B cell (primary cell): ENCODE measurements around the gene DTWD2. TPM values are rescaled to one million over a fixed set of nuclear protein-coding genes. Genes with fewer than 3 reads are reported as not detected.

Experiments used
- ATAC-seq: fragments of 200-7000 bp; cut with Tn5 transposase; one replicate; pipeline ENCODE4 v1.10.0; 2021; ENCODE audit warnings: low read depth, mild to moderate bottlenecking, moderate number of reproducible peaks, moderate library complexity
- CTCF ChIA-PET: fragments of 350-600 bp; sonication (Branson Sonifier 250); formaldehyde crosslinking; loops from one replicate; lab custom pipeline; 2021; ENCODE audit warnings: antibody characterized with exemption, inconsistent platforms; lab: Charles Lee
- POLR2A ChIA-PET: fragments of 350-600 bp; sonication (Branson Sonifier 250); formaldehyde crosslinking; loops from one replicate; lab custom pipeline; 2021; ENCODE audit warnings: antibody characterized with exemption; lab: Charles Lee
- DNase-seq: peaks from one replicate; pipeline ENCODE4 v3.0.0; 2013
- H2AFZ ChIP-seq: 2 replicates; pipeline ENCODE4 v1.6.1; 2012; ENCODE audit warnings: mild to moderate bottlenecking, low read depth, low read length; ENCODE audit not compliant: insufficient read depth, poor library complexity, severe bottlenecking
- H3K27ac ChIP-seq, 2 donors: 1 replicate in 1 of 2; 2 replicates in 1 of 2; pipeline ENCODE4 v1.5.1; 2012 to 2013; ENCODE audit warnings: low read length in 2 of 2, mild to moderate bottlenecking in 2 of 2, moderate library complexity in 1 of 2
- H3K27me3 ChIP-seq, 4 experiments: fragments of 200-600 bp in 1 of 4; sonication (generic) in 1 of 4; replicated peaks in 1 of 4; 1 replicate in 2 of 4; 2 replicates in 2 of 4; pipeline versions ENCODE4 v1.6.1 to v1.7.0; 2013 to 2016; ENCODE audit warnings: low read length in 3 of 4, mild to moderate bottlenecking in 2 of 4, mixed read lengths in 1 of 4, moderate library complexity in 1 of 4; ENCODE audit not compliant: insufficient read depth in 4 of 4, control insufficient read depth in 3 of 4; ENCODE audit errors: control extremely low read depth in 1 of 4
- H3K36me3 ChIP-seq, 2 experiments: replicated peaks in 1 of 2; 1 replicate in 1 of 2; 2 replicates in 1 of 2; pipeline versions ENCODE4 v1.6.1 to v1.7.1; 2013; ENCODE audit warnings: low read length in 1 of 2; ENCODE audit not compliant: insufficient read depth in 2 of 2, control insufficient read depth in 1 of 2; ENCODE audit errors: control extremely low read depth in 1 of 2, extremely low read depth in 1 of 2
- H3K4me1 ChIP-seq, 2 donors: fragments of 200-600 bp in 1 of 2; sonication (generic) in 1 of 2; 1 replicate in 1 of 2; 2 replicates in 1 of 2; pipeline versions ENCODE4 v1.5.1 to v1.6.1; 2013 to 2017; ENCODE audit warnings: low read length in 2 of 2; ENCODE audit not compliant: control insufficient read depth in 2 of 2, insufficient read depth in 2 of 2
- H3K4me2 ChIP-seq: replicated peaks from 2 replicates; pipeline ENCODE3; 2012; ENCODE audit warnings: mild to moderate bottlenecking, low read depth, low read length; ENCODE audit not compliant: poor library complexity, severe bottlenecking
- H3K4me3 ChIP-seq, 5 experiments: fragments of 200-600 bp in 1 of 5; sonication (generic) in 1 of 5; 1 replicate in 3 of 5; 2 replicates in 2 of 5; pipeline versions ENCODE4 v1.5.1 to v1.7.0; 2011 to 2016; ENCODE audit warnings: low read length in 4 of 5, mild to moderate bottlenecking in 4 of 5, low read depth in 2 of 5, control low read depth in 1 of 5, moderate library complexity in 1 of 5; ENCODE audit not compliant: insufficient read depth in 1 of 5; ENCODE audit errors: control extremely low read depth in 1 of 5, extremely low read depth in 1 of 5
- H3K79me2 ChIP-seq: fragments of 200-600 bp; sonication (generic); one replicate; pipeline ENCODE4 v1.6.0; 2016; ENCODE audit warnings: low read length; ENCODE audit not compliant: control insufficient read depth, insufficient read depth
- H3K9ac ChIP-seq: fragments of 200-600 bp; sonication (generic); 2 replicates; pipeline ENCODE4 v1.6.1; 2017; ENCODE audit warnings: mild to moderate bottlenecking, low read length, moderate library complexity
- H3K9me3 ChIP-seq, 3 donors: one replicate each; pipeline versions ENCODE4 v1.6.1 to v1.7.1; 2013; ENCODE audit warnings: low read length in 2 of 3; ENCODE audit not compliant: control insufficient read depth in 2 of 3, insufficient read depth in 1 of 3; ENCODE audit errors: control extremely low read depth in 1 of 3
- H4K20me1 ChIP-seq: 2 replicates; pipeline ENCODE4 v1.6.0; 2012; ENCODE audit warnings: mild to moderate bottlenecking, low read length; ENCODE audit not compliant: insufficient read depth, control insufficient read depth, poor library complexity, severe bottlenecking
- H3K27ac Mint-ChIP-seq: one replicate; pipeline ENCODE4 v1.8.0; 2021; ENCODE audit warnings: mixed read lengths
- H3K27me3 Mint-ChIP-seq: one replicate; pipeline ENCODE4 v1.8.0; 2021; ENCODE audit warnings: mixed read lengths
- H3K4me1 Mint-ChIP-seq: one replicate; pipeline ENCODE4 v1.8.0; 2021; ENCODE audit warnings: mixed read lengths
- H3K4me3 Mint-ChIP-seq: one replicate; pipeline ENCODE4 v1.8.0; 2021; ENCODE audit warnings: mixed read lengths
- H3K9me3 Mint-ChIP-seq: one replicate; pipeline ENCODE4 v1.8.0; 2022; ENCODE audit warnings: mixed read lengths; ENCODE audit not compliant: insufficient read depth
- EZH2 ChIP-seq: IDR thresholded peaks from 2 replicates; pipeline ENCODE4 v1.6.1; 2012; ENCODE audit warnings: borderline replicate concordance, low read depth, mild to moderate bottlenecking, moderate library complexity, low read length; ENCODE audit not compliant: insufficient read depth, poor library complexity, severe bottlenecking
- WGBS: methylation state at CpG from one replicate; pipeline ENCODE4 v1.1.5; 2013; ENCODE audit warnings: missing lambda C conversion rate; ENCODE audit not compliant: insufficient coverage; 5-methylcytosine and 5-hydroxymethylcytosine counted together
- intact Hi-C: fragments of 100-400 bp; cut with micrococcal nuclease; formaldehyde crosslinking; loops from one replicate; pipeline ENCODE4 v1.10.0; 2022
- polyA plus RNA-seq: library from polyadenylated mRNA; depleted of rRNA; stranded (reverse); fragments of >200 nt; gene quantifications from 2 replicates; pipeline ENCODE4 v1.2.3, GENCODE V29; 2012
- total RNA-seq, 2 donors: library from RNA; stranded (reverse); fragments of 120-200 nt in 1 of 2; gene quantifications; 1 replicate in 1 of 2; 2 replicates in 1 of 2; pipeline versions ENCODE4 v1.2.3 to v1.2.4, GENCODE V29; 2013 to 2022
- TF ChIP-seq, protein P1 (sequence below): fragments of 200-600 bp; IDR thresholded peaks from one replicate; pipeline ENCODE4 v1.8.0; 2022; ENCODE audit warnings: antibody characterized with exemption, mild to moderate bottlenecking

The DTWD2 gene
- total and polyA plus RNA-seq, 2 donors (not counting 1 experiment from before 2014, with no cell fraction given): 3.7 to 6.0 TPM

DNA sequence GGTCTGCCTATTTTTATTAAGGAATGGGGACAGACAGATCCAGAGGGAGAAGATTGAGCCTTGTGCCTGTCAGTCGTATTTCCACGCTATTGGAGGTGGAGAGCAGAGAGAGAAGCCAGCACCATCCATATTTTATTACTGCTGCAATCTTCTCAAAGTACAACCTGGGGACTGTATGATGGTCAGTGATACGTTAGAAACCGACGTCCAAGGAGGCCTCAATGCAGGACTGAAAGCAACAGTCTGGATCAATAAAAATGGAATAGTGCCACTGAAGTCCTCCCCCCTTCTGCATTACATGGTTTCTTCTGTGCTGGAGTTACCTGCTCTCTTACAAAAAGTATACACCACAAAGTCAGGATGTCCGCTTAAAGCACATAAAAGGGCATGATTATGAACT, 21.9 kb upstream of the DTWD2 start:
- Histone ChIP-seq H3K27me3 (no peaks in the 10 kb centered on the region), H3K4me3 (no peak overlapping the region), H3K79me2 (no peaks in the 10 kb centered on the region), H3K9me3 (no peaks in the 10 kb centered on the region), H2AFZ (no peak overlapping the region), H3K4me2 (no peak overlapping the region), H3K27ac (no peak overlapping the region), H4K20me1 (no peaks in the 10 kb centered on the region), H3K36me3 (no peaks in the 10 kb centered on the region), H3K4me1 (peaks cover 0 to 1% of the 10 kb centered on the region in 2 donors), H3K9ac (no peak overlapping the region)
- Mint-ChIP-seq H3K4me3 (no peak overlapping the region), H3K9me3 (peaks cover 3% of the 10 kb centered on the region), H3K4me1 (peaks cover 4% of the 10 kb centered on the region), H3K27me3 (no peaks in the 10 kb centered on the region), H3K27ac (no peak overlapping the region)
- ChIA-PET CTCF (interaction anchor here (3.5 kb wide), 1 partner anchor 22 kb away, joined by 17 read pairs; the partner anchor contains the start of gene DTWD2), POLR2A (interaction anchor here (0.6 kb wide), 1 partner anchor 12 kb away, joined by 7 read pairs; no protein-coding TSS in a partner anchor)
- ATAC-seq (no peak), DNase-seq (no peak)
- intact Hi-C loops: no loop called here
- TF ChIP-seq, protein P1, sequence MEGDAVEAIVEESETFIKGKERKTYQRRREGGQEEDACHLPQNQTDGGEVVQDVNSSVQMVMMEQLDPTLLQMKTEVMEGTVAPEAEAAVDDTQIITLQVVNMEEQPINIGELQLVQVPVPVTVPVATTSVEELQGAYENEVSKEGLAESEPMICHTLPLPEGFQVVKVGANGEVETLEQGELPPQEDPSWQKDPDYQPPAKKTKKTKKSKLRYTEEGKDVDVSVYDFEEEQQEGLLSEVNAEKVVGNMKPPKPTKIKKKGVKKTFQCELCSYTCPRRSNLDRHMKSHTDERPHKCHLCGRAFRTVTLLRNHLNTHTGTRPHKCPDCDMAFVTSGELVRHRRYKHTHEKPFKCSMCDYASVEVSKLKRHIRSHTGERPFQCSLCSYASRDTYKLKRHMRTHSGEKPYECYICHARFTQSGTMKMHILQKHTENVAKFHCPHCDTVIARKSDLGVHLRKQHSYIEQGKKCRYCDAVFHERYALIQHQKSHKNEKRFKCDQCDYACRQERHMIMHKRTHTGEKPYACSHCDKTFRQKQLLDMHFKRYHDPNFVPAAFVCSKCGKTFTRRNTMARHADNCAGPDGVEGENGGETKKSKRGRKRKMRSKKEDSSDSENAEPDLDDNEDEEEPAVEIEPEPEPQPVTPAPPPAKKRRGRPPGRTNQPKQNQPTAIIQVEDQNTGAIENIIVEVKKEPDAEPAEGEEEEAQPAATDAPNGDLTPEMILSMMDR: no peak
- TF ChIP-seq EZH2: no peak
- 95% methylated on average over 3 of the region's 6 CpGs for WGBS

DNA sequence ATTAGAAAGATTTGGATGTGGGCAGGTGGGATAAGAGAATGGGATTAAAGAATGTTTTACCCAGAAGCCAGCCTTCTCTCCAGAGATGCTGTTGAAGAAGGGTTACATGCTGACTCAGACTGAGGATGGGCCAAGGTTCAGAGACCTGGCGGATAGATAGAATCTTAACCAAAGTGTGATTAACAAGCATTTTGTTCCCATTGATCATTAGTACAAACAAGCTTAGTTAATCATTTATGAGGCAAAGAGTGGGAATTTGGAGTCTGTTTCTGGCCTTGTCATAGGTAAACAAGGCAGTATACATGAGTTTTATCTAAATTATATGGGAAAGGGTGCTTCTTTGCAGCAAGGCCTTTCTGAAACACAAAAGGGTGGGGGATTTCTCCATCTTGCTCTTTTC, 20.8 kb upstream of the DTWD2 start:
- CTCF ChIA-PET: interaction anchor here (0.9 to 1.2 kb wide), 2 partner anchors 13 to 21 kb away, joined by 3 to 4 read pairs; partner anchors contain the start of gene DTWD2
- H3K4me1 ChIP-seq: no peaks in the 10 kb centered on the region
- no peaks in the 10 kb centered on the region for H3K79me2 ChIP-seq
- no CpG with 5 or more reads among the region's 1 CpG for WGBS
- Mint-ChIP-seq H3K4me1 (no peaks in the 10 kb centered on the region), H3K9me3 (peaks cover 3% of the 10 kb centered on the region), H3K27me3 (no peaks in the 10 kb centered on the region), H3K27ac (peak overlapping the region; percentile 15), H3K4me3 (no peak overlapping the region)
- no peak overlapping the region for H3K4me2 ChIP-seq
- H3K9ac ChIP-seq: no peak overlapping the region
- no peaks in the 10 kb centered on the region for H4K20me1 ChIP-seq
- DNase-seq (no peak), ATAC-seq (no peak)
- no peaks in the 10 kb centered on the region for H3K9me3 ChIP-seq
- H2AFZ ChIP-seq: no peak overlapping the region
- TF ChIP-seq EZH2: no peak
- no peak overlapping the region for H3K27ac ChIP-seq
- no peaks in the 10 kb centered on the region for H3K27me3 ChIP-seq
- H3K36me3 ChIP-seq: no peaks in the 10 kb centered on the region
- POLR2A ChIA-PET: no interaction called here
- intact Hi-C loops: no loop called here
- no peak overlapping the region for H3K4me3 ChIP-seq
